Measurements from ENCODE around the gene TMEM181. TPM values are rescaled to one million over a fixed set of nuclear protein-coding genes. Genes with fewer than 3 reads are reported as not detected.
"Not testable (repeated sequence)": the region's sequence is repeated elsewhere in the genome, so short reads cannot be mapped to it uniquely, and the experiment has no call there.

TMEM181 gene
- total RNA-seq, 1 experiment from 2014 or later = 41.3 TPM

- no peak for DNase-seq (ENCODE audit: low read depth in 1 of 2, low spot score in 2 of 2)
- Histone ChIP-seq H3K36me3 (no peaks in the 10 kb centered on the region), H3K4me3 (no peak overlapping the region), H3K9me3 (replicated peaks) (peaks cover 3% of the 10 kb centered on the region; the same call in 1 of the 2 replicates), H3K27ac (no peak overlapping the region), H3K27me3 (replicated peaks) (no peaks in the 10 kb centered on the region), H3K4me1 (replicated peaks) (no peaks in the 10 kb centered on the region)
Measured at GRCh38 chr6:158524311-158524710, 35.6 kb upstream of the TMEM181 start.

GRCh38 chr6:158527858-158528257 is 32.0 kb upstream of the TMEM181 start:
- not testable (repeated sequence) for H3K9me3 ChIP-seq (replicated peaks); H3K36me3 ChIP-seq; H3K27me3 ChIP-seq (replicated peaks); H3K4me3 ChIP-seq; H3K27ac ChIP-seq; H3K4me1 ChIP-seq (replicated peaks); DNase-seq (ENCODE audit: low read depth in 1 of 2, low spot score in 2 of 2)

- Histone ChIP-seq H3K4me1 (replicated peaks) (no peaks in the 10 kb centered on the region), H3K27me3 (replicated peaks) (no peaks in the 10 kb centered on the region)
Measured at GRCh38 chr6:158528826-158529225, 31.1 kb upstream of the TMEM181 start.

DNA sequence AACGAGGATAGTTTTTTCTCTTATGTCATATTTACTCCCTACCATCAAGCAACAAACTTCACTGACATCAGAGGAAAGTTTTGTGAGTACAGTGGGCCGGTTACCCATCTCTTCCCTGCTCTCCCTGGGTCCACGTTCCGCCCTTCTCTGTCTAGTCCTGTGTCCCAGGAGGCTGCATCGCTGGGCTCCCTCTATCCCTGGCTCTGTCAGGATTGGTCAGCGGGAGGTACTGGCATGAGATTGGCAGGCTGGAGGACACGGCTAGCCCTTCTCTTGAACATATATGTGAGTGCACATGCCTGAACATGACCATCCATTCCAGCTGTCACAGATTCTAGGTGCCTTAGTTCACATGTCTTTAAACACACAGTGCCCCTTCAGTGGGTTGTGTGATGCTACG is 30.3 kb upstream of the TMEM181 start:
- Histone ChIP-seq H3K9me3 (replicated peaks) (peaks cover 9% of the 10 kb centered on the region; the same call in 1 of the 2 replicates), H3K27ac (no peak overlapping the region), H3K4me3 (no peak overlapping the region), H3K27me3 (replicated peaks) (0 out of 2 replicates have a peak, but pooled peaks cover under 1% of the 10 kb centered on the region), H3K36me3 (no peaks in the 10 kb centered on the region), H3K4me1 (replicated peaks) (no peaks in the 10 kb centered on the region)
- peak in 1 of 2 experiments; percentile 38 for DNase-seq (ENCODE audit: low read depth in 1 of 2, low spot score in 2 of 2)

More at GRCh38 chr6:158528826-158529225, 31.1 kb upstream of the TMEM181 start:
- no peak for DNase-seq (ENCODE audit: low read depth in 1 of 2, low spot score in 2 of 2)
- Histone ChIP-seq H3K36me3 (no peaks in the 10 kb centered on the region), H3K27ac (no peak overlapping the region), H3K9me3 (replicated peaks) (peaks cover 9% of the 10 kb centered on the region; the same call in 1 of the 2 replicates), H3K4me3 (no peak overlapping the region)

DNA sequence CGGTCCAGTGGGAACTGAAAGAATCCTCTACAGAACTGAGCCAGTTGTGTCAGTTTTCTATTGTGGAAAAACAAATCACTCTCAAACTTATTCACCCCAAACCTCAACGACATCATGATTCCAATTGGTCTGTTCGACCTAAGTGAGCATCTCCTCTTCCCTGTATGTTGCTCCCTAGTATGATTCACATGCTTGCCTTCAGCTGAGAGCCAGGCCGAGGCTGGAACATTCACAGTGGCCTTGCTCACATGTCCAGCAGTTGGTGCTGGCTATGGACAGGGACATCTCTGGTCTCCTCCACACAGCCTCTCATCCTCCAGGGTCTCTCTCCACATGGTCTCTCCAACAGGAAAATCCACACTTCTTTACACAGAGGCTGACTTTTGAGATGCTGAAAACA is 28.3 kb upstream of the TMEM181 start:
- peak in 1 of 2 experiments; percentile 31 for DNase-seq (ENCODE audit: low read depth in 1 of 2, low spot score in 2 of 2)
- Histone ChIP-seq H3K36me3 (no peaks in the 10 kb centered on the region), H3K9me3 (replicated peaks) (peaks cover 12% of the 10 kb centered on the region; the same call in 1 of the 2 replicates), H3K27ac (no peak overlapping the region), H3K4me3 (no peak overlapping the region), H3K4me1 (replicated peaks) (peaks cover 6% of the 10 kb centered on the region), H3K27me3 (replicated peaks) (peaks cover 13% of the 10 kb centered on the region)

GRCh38 chr6:158531970-158532369 is 27.9 kb upstream of the TMEM181 start:
- Histone ChIP-seq H3K9me3 (replicated peaks) (peaks cover 11% of the 10 kb centered on the region; the same call in 1 of the 2 replicates), H3K4me1 (replicated peaks) (peaks cover 10% of the 10 kb centered on the region), H3K27me3 (replicated peaks) (peaks cover 17% of the 10 kb centered on the region), H3K4me3 (no peak overlapping the region), H3K36me3 (no peaks in the 10 kb centered on the region), H3K27ac (no peak overlapping the region)
- DNase-seq (ENCODE audit: low read depth in 1 of 2, low spot score in 2 of 2) = peak in 1 of 2 experiments; percentile 12

DNA sequence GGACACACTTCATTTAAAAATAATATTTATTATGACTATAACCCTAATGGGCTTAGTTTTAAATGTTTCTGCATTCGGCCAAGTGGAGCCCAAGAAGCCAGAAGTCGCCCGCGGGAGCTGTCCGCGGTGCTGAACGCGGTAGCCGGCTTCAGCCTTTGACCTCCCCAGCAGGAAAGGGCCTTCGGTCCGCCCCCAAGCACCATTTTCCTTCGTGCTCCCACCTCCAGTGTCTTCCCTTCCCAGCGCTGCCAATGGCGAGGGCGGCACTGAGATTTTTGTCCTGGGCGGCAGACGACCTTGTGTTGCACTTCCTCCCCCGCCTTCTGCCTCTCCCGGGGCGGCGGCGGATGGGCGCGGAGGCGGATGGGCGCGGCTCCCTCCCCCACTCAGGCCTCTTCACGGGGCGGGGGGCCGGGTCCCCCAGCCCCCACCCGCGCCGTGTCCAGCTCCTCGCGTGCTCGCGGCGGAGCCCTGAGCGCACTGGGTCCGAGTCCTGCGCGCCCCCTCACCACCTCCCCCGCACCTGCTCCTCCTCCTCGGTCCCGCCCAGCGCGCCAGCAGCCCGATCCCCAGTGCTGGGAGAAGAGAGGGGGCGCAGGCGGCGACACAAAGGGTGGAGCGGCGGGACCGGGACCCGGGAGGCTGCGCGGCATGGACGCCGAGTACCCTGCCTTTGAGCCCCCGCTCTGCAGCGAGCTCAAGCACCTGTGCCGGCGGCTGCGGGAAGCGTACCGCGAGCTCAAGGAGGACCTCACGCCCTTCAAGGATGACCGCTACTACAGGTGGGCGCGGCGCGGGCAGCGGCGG is 23.6 kb upstream of the TMEM181 start:
- no peaks in the 10 kb centered on the region for H3K36me3 ChIP-seq
- H3K27ac ChIP-seq = no peak overlapping the region
- H3K4me1 ChIP-seq (replicated peaks) = peaks cover 15% of the 10 kb centered on the region
- peaks cover 4% of the 10 kb centered on the region; the same call in 1 of the 2 replicates for H3K9me3 ChIP-seq (replicated peaks)
- H3K27me3 ChIP-seq (replicated peaks) = peaks cover 46% of the 10 kb centered on the region
- peak overlapping the region; percentile 31 for H3K4me3 ChIP-seq
- peak; percentile 55 to 64 for DNase-seq (ENCODE audit: low read depth in 1 of 2, low spot score in 2 of 2)

DNA sequence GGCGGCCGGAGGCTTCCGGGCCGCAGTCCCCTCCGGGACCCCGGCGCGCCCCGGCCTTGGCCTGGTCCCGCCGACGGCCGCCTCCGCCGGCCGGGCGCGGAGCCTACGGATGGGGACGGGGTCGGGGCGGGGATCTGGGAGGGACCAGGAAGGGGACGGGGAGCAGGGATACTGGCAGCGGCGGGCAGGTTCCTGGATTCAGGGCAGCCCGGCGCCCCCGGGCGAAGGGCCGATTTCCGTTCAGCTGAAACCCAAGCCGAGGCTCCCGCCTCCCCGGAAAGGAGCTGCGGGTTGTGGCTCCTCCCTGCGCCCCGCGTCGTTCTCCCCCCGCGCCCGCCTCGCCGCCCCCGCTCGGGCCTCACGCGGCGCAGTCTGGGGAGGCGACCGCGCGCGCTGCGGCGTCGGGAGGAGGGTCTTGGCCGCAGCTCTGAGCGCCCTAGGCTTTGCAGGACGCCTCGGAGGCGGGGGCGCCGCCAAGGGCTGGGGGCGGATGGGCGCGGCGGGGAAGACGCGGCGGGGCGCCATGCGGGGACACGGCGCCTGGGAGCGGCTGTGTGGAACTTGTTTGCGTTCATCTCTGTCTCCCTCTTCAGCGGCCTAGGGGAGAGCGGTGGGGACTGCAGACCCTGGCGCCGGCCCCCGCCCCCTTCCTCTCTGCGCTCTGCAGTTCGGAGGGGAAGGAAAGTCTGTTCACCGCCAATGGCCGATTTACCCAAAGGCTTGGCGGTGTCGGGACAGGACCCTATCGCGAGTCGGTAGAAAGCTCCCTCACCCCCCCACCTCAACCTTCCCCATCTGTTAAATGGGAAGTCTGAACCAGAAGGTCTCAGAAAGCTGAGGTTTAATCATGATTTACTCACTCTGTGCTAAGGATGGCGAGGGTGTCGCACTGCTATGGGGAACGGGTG is 22.7 kb upstream of the TMEM181 start:
- H3K4me3 ChIP-seq = peak overlapping the region; percentile 31
- peaks cover 15% of the 10 kb centered on the region for H3K4me1 ChIP-seq (replicated peaks)
- peaks cover 4% of the 10 kb centered on the region; the same call in 1 of the 2 replicates for H3K9me3 ChIP-seq (replicated peaks)
- H3K36me3 ChIP-seq = no peaks in the 10 kb centered on the region
- DNase-seq (ENCODE audit: low read depth in 1 of 2, low spot score in 2 of 2) = peak in 1 of 2 experiments; percentile 40
- H3K27me3 ChIP-seq (replicated peaks) = peaks cover 46% of the 10 kb centered on the region
- H3K27ac ChIP-seq = no peak overlapping the region

- H3K27ac ChIP-seq = no peak overlapping the region
- H3K36me3 ChIP-seq = no peaks in the 10 kb centered on the region
- peaks cover 15% of the 10 kb centered on the region for H3K4me1 ChIP-seq (replicated peaks)
- H3K27me3 ChIP-seq (replicated peaks) = peaks cover 46% of the 10 kb centered on the region
- DNase-seq (ENCODE audit: low read depth in 1 of 2, low spot score in 2 of 2) = no peak
- H3K4me3 ChIP-seq = no peak overlapping the region
- peaks cover 4% of the 10 kb centered on the region; the same call in 1 of the 2 replicates for H3K9me3 ChIP-seq (replicated peaks)
Measured at GRCh38 chr6:158538741-158539140, 21.1 kb upstream of the TMEM181 start.

DNA sequence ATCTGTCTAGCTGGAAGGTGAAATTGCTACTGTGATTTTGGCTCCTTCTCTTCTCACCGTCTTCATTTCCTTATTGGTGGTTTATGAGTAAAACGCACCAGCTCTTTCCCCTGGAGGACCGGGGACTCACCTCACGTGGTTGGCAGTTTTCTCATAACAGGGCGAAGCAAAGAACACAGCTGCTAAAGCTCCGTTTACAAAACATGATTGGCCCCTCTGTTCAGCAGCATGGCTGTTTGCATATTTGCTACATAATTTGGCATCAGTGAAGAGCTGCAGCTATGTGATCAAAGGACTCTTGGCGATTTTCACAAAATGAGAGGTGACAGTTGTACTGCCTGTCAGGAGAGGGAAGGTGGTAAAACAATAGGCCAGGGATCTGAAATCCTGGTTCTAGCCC is 20.5 kb upstream of the TMEM181 start:
- Histone ChIP-seq H3K27me3 (replicated peaks) (peaks cover 46% of the 10 kb centered on the region), H3K4me1 (replicated peaks) (peaks cover 15% of the 10 kb centered on the region), H3K36me3 (no peaks in the 10 kb centered on the region), H3K9me3 (replicated peaks) (peaks cover 4% of the 10 kb centered on the region; the same call in 1 of the 2 replicates), H3K4me3 (no peak overlapping the region), H3K27ac (no peak overlapping the region)
- DNase-seq (ENCODE audit: low read depth in 1 of 2, low spot score in 2 of 2) = peak in 1 of 2 experiments; percentile 24

DNA sequence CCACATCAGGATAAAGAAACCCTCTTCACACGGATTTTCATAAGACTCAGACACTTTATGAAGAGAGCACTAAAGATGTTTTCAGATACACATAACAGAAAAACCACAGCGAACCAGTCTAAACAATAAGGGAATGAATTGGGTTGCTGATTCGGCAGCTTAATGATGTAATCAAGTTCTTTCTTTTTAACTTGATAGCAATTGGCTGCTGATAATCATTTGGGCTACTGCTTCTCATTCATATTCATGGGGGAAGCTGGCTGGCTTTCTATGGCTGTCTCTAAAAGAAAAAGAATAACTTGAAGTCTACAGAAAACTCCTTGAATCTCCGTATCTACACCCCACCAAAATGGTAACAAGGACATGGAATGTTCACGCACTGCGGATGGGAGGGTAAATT is 20.0 kb upstream of the TMEM181 start:
- Histone ChIP-seq H3K27ac (no peak overlapping the region), H3K27me3 (replicated peaks) (peaks cover 43% of the 10 kb centered on the region), H3K4me1 (replicated peaks) (peaks cover 15% of the 10 kb centered on the region), H3K9me3 (replicated peaks) (peaks cover 4% of the 10 kb centered on the region; the same call in 1 of the 2 replicates), H3K4me3 (no peak overlapping the region), H3K36me3 (no peaks in the 10 kb centered on the region)
- DNase-seq (ENCODE audit: low read depth in 1 of 2, low spot score in 2 of 2) = no peak

- Histone ChIP-seq H3K4me1 (replicated peaks) (no peaks in the 10 kb centered on the region), H3K27ac (no peak overlapping the region), H3K36me3 (no peaks in the 10 kb centered on the region), H3K4me3 (no peak overlapping the region), H3K27me3 (replicated peaks) (peaks cover 15% of the 10 kb centered on the region), H3K9me3 (replicated peaks) (no peaks in the 10 kb centered on the region)
- DNase-seq (ENCODE audit: low read depth in 1 of 2, low spot score in 2 of 2) = peak in 1 of 2 experiments; percentile 25
Measured at GRCh38 chr6:158543606-158544185, 16.2 kb upstream of the TMEM181 start.

GRCh38 chr6:158544428-158544827 is 15.5 kb upstream of the TMEM181 start:
- Histone ChIP-seq H3K27ac (no peak overlapping the region), H3K9me3 (replicated peaks) (no peaks in the 10 kb centered on the region), H3K36me3 (no peaks in the 10 kb centered on the region), H3K4me1 (replicated peaks) (no peaks in the 10 kb centered on the region), H3K4me3 (no peak overlapping the region), H3K27me3 (replicated peaks) (peaks cover 10% of the 10 kb centered on the region; the same call in 1 of the 2 replicates)
- peak in 1 of 2 experiments; percentile 35 for DNase-seq (ENCODE audit: low read depth in 1 of 2, low spot score in 2 of 2)

Measured in SJSA1 (cell line).